Transverse colon (tissue), 4 donors: ENCODE measurements around the gene UBAC2.

Experiments
- CTCF ChIP-seq, 5 experiments: fragments of 200-600 bp in 3 of 5; fragments of 450-650 bp in 2 of 5; sonication (generic) in 3 of 5; IDR thresholded peaks; 1 replicate in 2 of 5; 2 replicates in 3 of 5; pipeline ENCODE4 v1.5.1; 2016 to 2017; ENCODE audit warnings: antibody characterized with exemption in 5 of 5, inconsistent platforms in 3 of 5, mild to moderate bottlenecking in 2 of 5, moderate library complexity in 1 of 5
- POLR2A ChIP-seq: fragments of 450-650 bp; IDR thresholded peaks from one replicate; pipeline ENCODE4 v1.6.1; 2016; ENCODE audit warnings: antibody characterized with exemption, mild to moderate bottlenecking, moderate library complexity
- POLR2AphosphoS5 ChIP-seq, 3 donors: sonication (generic); formaldehyde crosslinking; IDR thresholded peaks; one replicate each; pipeline ENCODE4 v1.6.1; 2016; ENCODE audit warnings: antibody characterized with exemption in 3 of 3

- TF ChIP-seq CTCF (IDR thresholded peaks at IDR 0.05), result no peak
- TF ChIP-seq POLR2A, result no peak
- TF ChIP-seq POLR2AphosphoS5 (IDR thresholded peaks at IDR 0.05), result no peak
These were observed 26.0 kb upstream of the UBAC2 start for GRCh38 chr13:99174533-99175100.
